ENCODE measurements around the gene ZNF304. TPM values are rescaled to one million over a fixed set of nuclear protein-coding genes. Genes with fewer than 3 reads are reported as not detected.

ZNF304 gene
- total and polyA plus RNA-seq, 9 of the 15 experiments (the other 6 are each of a cell fraction or from before 2014, with no cell fraction given): 0.82 to 5.5 (median 3.6) TPM

GRCh38 chr19:57320180-57321084 is 30.6 kb upstream of the ZNF304 start, which contains the start of gene ZNF543 (continued):
- TF ChIP-seq USF2 (CRISPR knock-in tag; IDR thresholded peaks at IDR 0.05): no peak
- peak; percentile 91 for TF ChIP-seq CREB1 (IDR thresholded peaks at IDR 0.05)
- TF ChIP-seq CREB1 (CRISPR knock-in tag; IDR thresholded peaks at IDR 0.05): peak; percentile 95
- TF ChIP-seq E2F6 (IDR thresholded peaks at IDR 0.05; ENCODE audit: borderline replicate concordance in 1 of 2, extremely low read depth in 1 of 2, insufficient read depth in 1 of 2, insufficient read length in 1 of 2, low read depth in 1 of 2, low read length in 1 of 2, poor library complexity in 1 of 2, severe bottlenecking in 1 of 2): peak; percentile 51 to 60
- TF ChIP-seq CXXC5 (CRISPR knock-in tag; IDR thresholded peaks at IDR 0.05): peak; percentile 96
- TF ChIP-seq RERE (CRISPR knock-in tag; IDR thresholded peaks at IDR 0.05; ENCODE audit: borderline replicate concordance): no peak
- TF ChIP-seq FOXM1 (IDR thresholded peaks at IDR 0.05; ENCODE audit: low read depth): no peak
- TF ChIP-seq FOXM1 (CRISPR knock-in tag; IDR thresholded peaks at IDR 0.05; ENCODE audit: low read depth): no peak
- TF ChIP-seq TBL1XR1 (IDR thresholded peaks at IDR 0.05; ENCODE audit: low read length in 2 of 2): no peak
- TF ChIP-seq RB1 (IDR thresholded peaks at IDR 0.05; ENCODE audit: low read depth): peak; percentile 18; the same call in 1 of the 2 replicates
- no peak for TF ChIP-seq ZKSCAN8 (CRISPR knock-in tag; IDR thresholded peaks at IDR 0.05)
- peak; percentile 47; the same call in 1 of the 2 replicates for TF ChIP-seq VEZF1 (CRISPR knock-in tag; IDR thresholded peaks at IDR 0.05)
- no peak for TF ChIP-seq ZNF79 (CRISPR knock-in tag; IDR thresholded peaks at IDR 0.05; ENCODE audit: low read depth)
- TF ChIP-seq SP2 (IDR thresholded peaks at IDR 0.05; ENCODE audit: extremely low read depth, low read depth, low read length, poor library complexity, severe bottlenecking): peak; percentile 61
- peak; percentile 92 for TF ChIP-seq NBN (IDR thresholded peaks at IDR 0.05; ENCODE audit: low read depth)
- no peak for TF ChIP-seq THRAP3 (IDR thresholded peaks at IDR 0.05; ENCODE audit: borderline replicate concordance)
- TF ChIP-seq ATF7 (IDR thresholded peaks at IDR 0.05): peak; percentile 99
- peak; percentile 35; the same call in 1 of the 2 replicates for TF ChIP-seq ZNF165 (CRISPR knock-in tag; IDR thresholded peaks at IDR 0.05; ENCODE audit: borderline replicate concordance)
